ENCODE data around the gene CDK8. TPM values are rescaled to one million over a fixed set of nuclear protein-coding genes. Genes with fewer than 3 reads are reported as not detected.

The CDK8 gene
- total RNA-seq, 1 donor from 2014 or later = 11.1 TPM

- no peak for TF ChIP-seq CTCF (IDR thresholded peaks at IDR 0.05; ENCODE audit: borderline replicate concordance)
- intact Hi-C loops (cut with micrococcal nuclease) = no loop called here
- H3K9me3 ChIP-seq (replicated peaks) = no peaks in the 10 kb centered on the region
- H3K4me1 ChIP-seq = peaks cover 51% of the 10 kb centered on the region
- DNase-seq = no peak
- no peaks in the 10 kb centered on the region for H3K36me3 ChIP-seq
- H3K27me3 ChIP-seq (ENCODE audit: low read depth) = no peaks in the 10 kb centered on the region
- no peak overlapping the region for H3K4me3 ChIP-seq
- H3K27ac ChIP-seq (replicated peaks) = no peak overlapping the region
Observed at GRCh38 chr13:26259634-26260033, 5.7 kb downstream of the CDK8 start.

- H3K27me3 ChIP-seq (ENCODE audit: low read depth) = no peaks in the 10 kb centered on the region
- intact Hi-C loops (cut with micrococcal nuclease) = no loop called here
- TF ChIP-seq CTCF (IDR thresholded peaks at IDR 0.05; ENCODE audit: borderline replicate concordance) = no peak
- DNase-seq = no peak
- no peak overlapping the region for H3K27ac ChIP-seq (replicated peaks)
- H3K9me3 ChIP-seq (replicated peaks) = no peaks in the 10 kb centered on the region
- no peaks in the 10 kb centered on the region for H3K36me3 ChIP-seq
- H3K4me3 ChIP-seq = no peak overlapping the region
- peaks cover 49% of the 10 kb centered on the region for H3K4me1 ChIP-seq
Observed at GRCh38 chr13:26262156-26262555, 8.2 kb downstream of the CDK8 start.

GRCh38 chr13:26266311-26266710, 12.4 kb downstream of the CDK8 start:
- H3K27me3 ChIP-seq (ENCODE audit: low read depth) = no peaks in the 10 kb centered on the region

GRCh38 chr13:26270707-26271106, 16.8 kb downstream of the CDK8 start:
- TF ChIP-seq CTCF (IDR thresholded peaks at IDR 0.05; ENCODE audit: borderline replicate concordance) = no peak
- no peak for DNase-seq
- intact Hi-C loops (cut with micrococcal nuclease) = no loop called here
- Histone ChIP-seq H3K4me3 (no peak overlapping the region), H3K36me3 (no peaks in the 10 kb centered on the region), H3K27me3 (ENCODE audit: low read depth) (no peaks in the 10 kb centered on the region), H3K27ac (replicated peaks) (no peak overlapping the region), H3K9me3 (replicated peaks) (no peaks in the 10 kb centered on the region), H3K4me1 (peaks cover 46% of the 10 kb centered on the region)

More at GRCh38 chr13:26266311-26266710, 12.4 kb downstream of the CDK8 start:
- TF ChIP-seq CTCF (IDR thresholded peaks at IDR 0.05; ENCODE audit: borderline replicate concordance) = no peak
- intact Hi-C loops (cut with micrococcal nuclease) = no loop called here
- no peak for DNase-seq
- Histone ChIP-seq H3K4me3 (no peak overlapping the region), H3K9me3 (replicated peaks) (no peaks in the 10 kb centered on the region), H3K27ac (replicated peaks) (no peak overlapping the region), H3K36me3 (no peaks in the 10 kb centered on the region), H3K4me1 (peaks cover 44% of the 10 kb centered on the region)

GRCh38 chr13:26272621-26273020, 18.7 kb downstream of the CDK8 start:
- H3K4me1 ChIP-seq = peaks cover 40% of the 10 kb centered on the region
- H3K9me3 ChIP-seq (replicated peaks) = no peaks in the 10 kb centered on the region
- DNase-seq = no peak
- intact Hi-C loops (cut with micrococcal nuclease) = no loop called here
- H3K4me3 ChIP-seq = no peak overlapping the region
- no peak for TF ChIP-seq CTCF (IDR thresholded peaks at IDR 0.05; ENCODE audit: borderline replicate concordance)
- no peak overlapping the region for H3K27ac ChIP-seq (replicated peaks)
- no peaks in the 10 kb centered on the region for H3K27me3 ChIP-seq (ENCODE audit: low read depth)
- no peaks in the 10 kb centered on the region for H3K36me3 ChIP-seq

- H3K4me1 ChIP-seq = peaks cover 19% of the 10 kb centered on the region
- intact Hi-C loops (cut with micrococcal nuclease) = no loop called here
- H3K9me3 ChIP-seq (replicated peaks) = no peaks in the 10 kb centered on the region
- H3K4me3 ChIP-seq = no peak overlapping the region
- H3K36me3 ChIP-seq = peaks cover 10% of the 10 kb centered on the region
- TF ChIP-seq CTCF (IDR thresholded peaks at IDR 0.05; ENCODE audit: borderline replicate concordance) = no peak
- DNase-seq = no peak
- no peaks in the 10 kb centered on the region for H3K27me3 ChIP-seq (ENCODE audit: low read depth)
- no peak overlapping the region for H3K27ac ChIP-seq (replicated peaks)
Observed at GRCh38 chr13:26280295-26280694, 26.4 kb downstream of the CDK8 start.

All from left ventricle myocardium inferior (tissue), 1 donor.